ENCODE results near the gene C1orf159.

Gene C1orf159

DNA sequence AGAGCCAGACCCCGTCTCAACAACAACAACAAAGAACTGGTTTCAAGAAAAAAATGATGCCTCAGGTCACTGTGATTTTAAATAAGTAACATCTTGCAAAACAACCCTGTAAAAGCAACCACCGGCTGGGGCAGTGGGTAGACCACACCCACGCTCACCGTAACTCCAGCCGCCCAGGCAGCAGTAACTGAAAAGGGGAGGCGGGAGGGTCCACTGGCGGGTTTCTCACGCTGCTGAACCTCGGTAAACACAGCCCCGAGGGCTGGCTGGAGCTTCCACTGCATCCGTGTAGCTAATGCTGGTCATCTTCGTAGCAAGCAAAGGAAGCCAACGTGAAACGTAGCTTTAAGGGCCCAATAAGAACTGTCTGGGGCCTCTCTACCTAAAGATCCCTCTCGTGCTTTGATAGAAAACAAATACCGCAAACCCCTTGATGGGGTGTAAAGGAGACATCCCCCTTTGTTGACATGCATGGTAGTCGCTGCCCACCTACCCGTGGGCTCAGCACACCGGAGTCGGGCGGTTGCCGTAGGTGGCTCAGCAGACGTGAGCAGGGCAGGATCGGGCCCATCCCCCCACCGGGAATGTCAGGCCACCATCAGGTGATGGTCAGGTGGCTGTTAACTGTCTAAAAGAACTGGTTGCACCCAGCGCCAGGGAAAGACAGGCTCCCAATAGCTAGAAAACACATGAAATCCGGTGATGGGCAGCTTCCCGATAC lies 4.2 kb downstream of the C1orf159 start:
- TF ChIP-seq, protein P1, sequence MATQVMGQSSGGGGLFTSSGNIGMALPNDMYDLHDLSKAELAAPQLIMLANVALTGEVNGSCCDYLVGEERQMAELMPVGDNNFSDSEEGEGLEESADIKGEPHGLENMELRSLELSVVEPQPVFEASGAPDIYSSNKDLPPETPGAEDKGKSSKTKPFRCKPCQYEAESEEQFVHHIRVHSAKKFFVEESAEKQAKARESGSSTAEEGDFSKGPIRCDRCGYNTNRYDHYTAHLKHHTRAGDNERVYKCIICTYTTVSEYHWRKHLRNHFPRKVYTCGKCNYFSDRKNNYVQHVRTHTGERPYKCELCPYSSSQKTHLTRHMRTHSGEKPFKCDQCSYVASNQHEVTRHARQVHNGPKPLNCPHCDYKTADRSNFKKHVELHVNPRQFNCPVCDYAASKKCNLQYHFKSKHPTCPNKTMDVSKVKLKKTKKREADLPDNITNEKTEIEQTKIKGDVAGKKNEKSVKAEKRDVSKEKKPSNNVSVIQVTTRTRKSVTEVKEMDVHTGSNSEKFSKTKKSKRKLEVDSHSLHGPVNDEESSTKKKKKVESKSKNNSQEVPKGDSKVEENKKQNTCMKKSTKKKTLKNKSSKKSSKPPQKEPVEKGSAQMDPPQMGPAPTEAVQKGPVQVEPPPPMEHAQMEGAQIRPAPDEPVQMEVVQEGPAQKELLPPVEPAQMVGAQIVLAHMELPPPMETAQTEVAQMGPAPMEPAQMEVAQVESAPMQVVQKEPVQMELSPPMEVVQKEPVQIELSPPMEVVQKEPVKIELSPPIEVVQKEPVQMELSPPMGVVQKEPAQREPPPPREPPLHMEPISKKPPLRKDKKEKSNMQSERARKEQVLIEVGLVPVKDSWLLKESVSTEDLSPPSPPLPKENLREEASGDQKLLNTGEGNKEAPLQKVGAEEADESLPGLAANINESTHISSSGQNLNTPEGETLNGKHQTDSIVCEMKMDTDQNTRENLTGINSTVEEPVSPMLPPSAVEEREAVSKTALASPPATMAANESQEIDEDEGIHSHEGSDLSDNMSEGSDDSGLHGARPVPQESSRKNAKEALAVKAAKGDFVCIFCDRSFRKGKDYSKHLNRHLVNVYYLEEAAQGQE (IDR thresholded peaks at IDR 0.05; ENCODE audit: insufficient replicate concordance, low read depth) = no peak
- TF ChIP-seq SPI1 (IDR thresholded peaks at IDR 0.05; ENCODE audit: borderline replicate concordance, low read depth) = no peak
- TF ChIP-seq, protein P2, sequence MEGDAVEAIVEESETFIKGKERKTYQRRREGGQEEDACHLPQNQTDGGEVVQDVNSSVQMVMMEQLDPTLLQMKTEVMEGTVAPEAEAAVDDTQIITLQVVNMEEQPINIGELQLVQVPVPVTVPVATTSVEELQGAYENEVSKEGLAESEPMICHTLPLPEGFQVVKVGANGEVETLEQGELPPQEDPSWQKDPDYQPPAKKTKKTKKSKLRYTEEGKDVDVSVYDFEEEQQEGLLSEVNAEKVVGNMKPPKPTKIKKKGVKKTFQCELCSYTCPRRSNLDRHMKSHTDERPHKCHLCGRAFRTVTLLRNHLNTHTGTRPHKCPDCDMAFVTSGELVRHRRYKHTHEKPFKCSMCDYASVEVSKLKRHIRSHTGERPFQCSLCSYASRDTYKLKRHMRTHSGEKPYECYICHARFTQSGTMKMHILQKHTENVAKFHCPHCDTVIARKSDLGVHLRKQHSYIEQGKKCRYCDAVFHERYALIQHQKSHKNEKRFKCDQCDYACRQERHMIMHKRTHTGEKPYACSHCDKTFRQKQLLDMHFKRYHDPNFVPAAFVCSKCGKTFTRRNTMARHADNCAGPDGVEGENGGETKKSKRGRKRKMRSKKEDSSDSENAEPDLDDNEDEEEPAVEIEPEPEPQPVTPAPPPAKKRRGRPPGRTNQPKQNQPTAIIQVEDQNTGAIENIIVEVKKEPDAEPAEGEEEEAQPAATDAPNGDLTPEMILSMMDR (IDR thresholded peaks at IDR 0.05; ENCODE audit: insufficient read depth, low read length) = no peak
- TF ChIP-seq POLR2AphosphoS5 (IDR thresholded peaks at IDR 0.05; ENCODE audit: low read depth) = no peak
- no peak for TF ChIP-seq GABPA (IDR thresholded peaks at IDR 0.05; ENCODE audit: low read depth)
- DNase-seq (ENCODE audit: low read depth in 1 of 2, low spot score in 1 of 2) = no peak

DNA sequence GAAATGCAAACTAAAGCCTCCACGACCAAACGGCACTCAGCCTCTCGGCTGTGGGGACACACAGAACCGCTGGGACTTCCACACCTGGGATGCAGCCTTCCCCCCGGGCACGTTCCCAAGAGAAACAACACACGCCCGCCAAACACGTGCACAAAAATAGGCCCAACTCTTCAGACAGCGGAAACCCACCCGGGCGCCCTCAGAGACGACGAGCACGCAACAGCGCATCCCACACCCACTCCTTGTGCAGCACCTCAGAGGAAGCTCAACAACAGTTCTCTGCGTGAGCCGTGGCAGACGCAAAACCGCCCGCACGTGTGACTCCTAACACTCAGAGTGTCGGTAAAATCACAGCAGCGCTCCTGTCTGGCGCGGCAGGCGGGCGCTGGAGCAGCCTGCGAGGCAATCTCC lies 5.3 kb downstream of the C1orf159 start:
- Histone ChIP-seq H3K4me3 (replicated peaks; ENCODE audit: insufficient read depth, low read length) (no peak overlapping the region), H3K27me3 (ENCODE audit: insufficient read depth, poor library complexity, severe bottlenecking) (no peaks in the 10 kb centered on the region), H3K27ac (replicated peaks) (no peak overlapping the region)
- TF ChIP-seq, protein P1 (IDR thresholded peaks at IDR 0.05; ENCODE audit: insufficient replicate concordance, low read depth) = no peak
- TF ChIP-seq SPI1 (IDR thresholded peaks at IDR 0.05; ENCODE audit: borderline replicate concordance, low read depth) = no peak
- no peak for TF ChIP-seq GABPA (IDR thresholded peaks at IDR 0.05; ENCODE audit: low read depth)
- TF ChIP-seq POLR2AphosphoS5 (IDR thresholded peaks at IDR 0.05; ENCODE audit: low read depth) = no peak
- TF ChIP-seq, protein P2 (IDR thresholded peaks at IDR 0.05; ENCODE audit: insufficient read depth, low read length) = no peak
- no peak for DNase-seq (ENCODE audit: low read depth in 1 of 2, low spot score in 1 of 2)

More for the DNA sequence above, 4.2 kb downstream of the C1orf159 start:
- Histone ChIP-seq H3K27me3 (ENCODE audit: insufficient read depth, poor library complexity, severe bottlenecking) (no peaks in the 10 kb centered on the region), H3K27ac (replicated peaks) (no peak overlapping the region), H3K4me3 (replicated peaks; ENCODE audit: insufficient read depth, low read length) (no peak overlapping the region)

DNA sequence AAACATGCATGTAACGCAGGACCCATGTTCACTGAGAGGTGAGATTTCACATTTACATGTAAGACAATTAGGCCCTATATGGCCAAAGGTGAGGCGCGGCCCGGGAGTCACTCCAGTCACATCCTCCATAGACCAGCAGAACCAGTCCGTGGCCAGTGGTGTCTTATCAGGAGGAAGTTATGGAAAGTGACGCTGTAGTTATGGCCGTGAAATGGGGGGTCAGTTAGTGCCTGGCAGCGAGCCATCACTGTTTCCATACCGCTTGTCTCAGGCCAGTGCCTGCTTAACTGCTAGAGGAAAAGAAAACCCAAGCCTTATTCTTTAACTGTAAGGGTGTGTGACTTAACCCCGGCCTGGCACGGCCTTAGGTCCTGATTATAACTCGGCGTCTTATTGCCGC lies 6.1 kb downstream of the C1orf159 start:
- TF ChIP-seq GABPA (IDR thresholded peaks at IDR 0.05; ENCODE audit: low read depth) (no peak), POLR2AphosphoS5 (IDR thresholded peaks at IDR 0.05; ENCODE audit: low read depth) (no peak)
- TF ChIP-seq, protein P2 (IDR thresholded peaks at IDR 0.05; ENCODE audit: insufficient read depth, low read length) = no peak
- TF ChIP-seq, protein P1 (IDR thresholded peaks at IDR 0.05; ENCODE audit: insufficient replicate concordance, low read depth) = no peak
- Histone ChIP-seq H3K27ac (replicated peaks) (no peak overlapping the region), H3K27me3 (ENCODE audit: insufficient read depth, poor library complexity, severe bottlenecking) (no peaks in the 10 kb centered on the region), H3K4me3 (replicated peaks; ENCODE audit: insufficient read depth, low read length) (no peak overlapping the region)
- DNase-seq (ENCODE audit: low read depth in 1 of 2, low spot score in 1 of 2) = no peak
